H54 (cell line): ENCODE data around the gene RASGRF1.

Experiments
- DNase-seq: peaks from one replicate; pipeline ENCODE4 v3.0.0; 2011; ENCODE audit warnings: low spot score, mixed read lengths; ENCODE audit not compliant: insufficient read length
- FAIRE-seq: peaks from 3 replicates; lab custom pipeline; 2011; peaks lifted over from hg19 to GRCh38; lab: Jason Lieb, UNC
- POLR2A ChIP-seq: IDR thresholded peaks from 2 replicates; pipeline ENCODE4 v1.6.1; 2011; ENCODE audit warnings: low read depth, mild to moderate bottlenecking, low read length

Gene RASGRF1

DNA sequence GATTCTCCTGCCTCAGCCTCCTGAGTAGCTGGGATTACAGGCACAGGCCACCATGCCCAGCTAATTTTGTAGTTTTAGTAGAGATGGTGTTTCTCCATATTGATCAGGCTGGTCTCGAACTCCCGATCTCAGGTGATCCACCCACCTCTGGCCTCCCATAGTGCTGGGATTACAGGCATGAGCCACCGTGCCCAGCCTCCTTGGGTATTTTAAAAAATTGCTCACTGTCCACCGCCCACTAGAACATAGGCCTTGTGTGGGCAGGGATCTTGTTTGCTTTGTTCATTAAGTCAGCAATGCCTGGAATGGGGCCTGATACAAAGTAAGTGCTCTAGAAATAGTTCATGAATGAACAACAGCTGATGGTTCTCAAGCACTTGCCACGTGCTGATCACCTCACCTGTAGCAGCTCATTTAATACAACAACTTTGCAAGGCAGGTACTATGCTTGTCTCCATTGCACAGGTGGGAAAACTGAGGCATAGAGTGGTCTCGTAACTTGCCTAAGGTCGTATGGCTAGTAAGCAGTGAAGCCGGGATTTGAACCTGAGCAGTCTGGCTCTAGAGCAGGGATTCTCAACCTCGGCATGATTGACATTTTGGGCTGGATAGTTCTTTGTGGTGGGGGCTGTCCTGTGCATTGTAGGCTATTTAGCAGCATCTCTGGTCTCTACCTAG, 133.0 kb downstream of the RASGRF1 start:
- no peak for TF ChIP-seq POLR2A
- FAIRE-seq, result no peak
- no peak for DNase-seq

DNA sequence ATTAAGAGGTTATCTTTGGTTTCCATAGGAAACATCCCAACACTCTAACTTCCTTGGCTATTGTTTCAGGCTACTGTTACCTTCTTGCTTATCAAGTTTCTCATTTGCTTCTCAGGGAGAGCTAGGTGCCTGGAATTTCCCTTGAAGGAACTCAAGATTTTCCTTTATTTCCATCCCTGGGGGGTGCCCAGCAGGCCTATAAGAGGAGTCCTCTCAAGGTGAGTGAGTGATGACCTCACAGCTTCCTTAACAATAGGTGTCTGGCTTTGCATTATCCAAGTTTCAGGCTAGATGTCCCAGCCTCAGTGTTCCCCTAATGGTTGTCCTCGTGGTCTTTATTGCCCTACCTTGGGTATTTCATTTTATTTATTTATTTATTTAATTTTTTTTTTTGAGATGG, 133.6 kb downstream of the RASGRF1 start:
- FAIRE-seq, result no peak
- no peak for TF ChIP-seq POLR2A
- DNase-seq, result no peak

GRCh38 chr15:78955355-78955754, 135.2 kb downstream of the RASGRF1 start:
- FAIRE-seq (no peak), DNase-seq (no peak)
- TF ChIP-seq POLR2A, result no peak

- peak; percentile 40 for DNase-seq
- no peak for FAIRE-seq
- TF ChIP-seq POLR2A, result no peak
Measured at GRCh38 chr15:78951841-78952238, 138.7 kb downstream of the RASGRF1 start.

DNA sequence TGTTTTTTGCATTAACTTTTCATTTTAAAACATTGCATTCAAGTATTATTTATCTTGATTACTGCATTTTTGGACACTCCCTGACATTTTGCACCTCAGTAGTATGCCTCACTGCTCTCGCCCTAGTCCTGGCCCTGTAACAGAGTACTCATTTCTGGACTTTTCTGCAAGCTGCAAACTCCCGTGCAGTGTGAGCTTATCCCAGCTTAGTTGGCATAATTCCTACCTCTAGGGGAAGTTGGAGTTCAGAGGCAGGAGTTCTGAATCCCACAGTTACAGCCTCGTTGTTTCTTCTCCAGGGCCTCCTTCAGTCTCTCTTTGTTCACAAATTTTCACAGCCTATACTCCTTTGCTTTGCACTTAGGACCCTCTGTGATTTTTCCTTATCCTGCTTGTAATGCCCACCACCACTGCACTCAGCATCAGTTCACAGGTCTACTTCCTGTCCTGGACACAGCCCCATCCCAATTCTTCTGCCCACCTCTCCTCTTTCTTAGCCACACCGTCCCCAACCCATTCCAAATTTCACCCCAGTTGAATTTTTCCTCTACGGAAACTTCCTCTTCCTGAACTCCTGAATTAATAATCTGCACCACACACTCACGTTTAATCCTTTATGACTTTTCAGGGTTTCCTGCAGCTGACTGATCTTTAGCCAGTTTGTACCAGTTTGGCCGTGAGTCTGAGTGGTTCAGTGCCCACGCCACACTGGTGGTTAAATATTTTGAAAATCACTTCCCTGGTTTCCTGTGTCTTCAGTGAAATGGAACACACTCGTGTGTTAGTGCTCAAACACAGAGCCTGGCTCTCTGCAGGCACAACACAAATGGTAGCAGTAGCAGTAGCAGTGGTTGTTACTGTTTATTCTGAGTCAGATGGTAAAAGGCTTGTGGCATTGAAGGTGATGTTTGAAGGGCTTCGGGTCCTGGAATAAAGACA, 139.4 kb downstream of the RASGRF1 start:
- peak; percentile 33 for DNase-seq
- no peak for FAIRE-seq
- no peak for TF ChIP-seq POLR2A

DNA sequence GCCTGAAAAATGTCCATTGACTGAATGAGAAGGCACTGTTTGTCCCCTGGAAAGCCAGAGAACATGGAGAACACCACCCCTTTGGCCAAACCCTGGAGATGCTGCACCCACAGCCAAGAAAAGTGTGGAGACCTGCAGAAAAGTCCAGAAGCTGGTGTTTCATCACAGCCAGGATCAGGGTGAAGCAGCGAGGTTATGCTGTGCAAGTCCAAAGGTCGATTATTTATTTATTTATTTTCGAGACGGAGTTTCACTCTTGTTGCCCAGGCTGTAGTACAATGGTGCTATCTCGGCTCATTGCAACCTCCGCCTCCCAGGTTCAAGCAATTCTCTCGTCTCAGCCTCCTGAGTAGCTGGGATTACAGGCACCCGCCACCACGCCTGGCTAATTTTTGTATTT, 140.2 kb downstream of the RASGRF1 start:
- TF ChIP-seq POLR2A, result no peak
- DNase-seq, result no peak
- FAIRE-seq, result no peak

- no peak for FAIRE-seq
- no peak for TF ChIP-seq POLR2A
- DNase-seq, result no peak
Measured at GRCh38 chr15:78949461-78949860, 141.1 kb downstream of the RASGRF1 start.

DNA sequence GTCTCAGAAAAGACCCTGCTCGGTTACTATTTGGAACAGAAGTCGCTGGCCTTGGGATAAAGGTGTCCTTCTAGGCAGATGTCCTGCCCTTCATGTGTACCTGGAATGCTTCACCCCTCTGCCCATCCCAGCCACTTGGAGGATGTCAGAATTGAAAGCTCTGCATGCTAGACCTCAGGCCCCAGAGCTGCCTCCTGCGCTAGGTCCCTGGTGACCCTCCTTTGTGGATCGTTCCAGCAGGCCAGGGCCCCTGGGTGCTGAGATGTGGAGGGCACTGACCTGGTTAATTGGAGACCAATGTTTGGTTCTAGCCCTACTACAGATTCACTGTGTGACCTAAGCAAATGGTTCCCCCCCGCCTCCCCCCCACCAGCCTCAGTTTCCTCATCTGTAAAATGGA, 143.1 kb downstream of the RASGRF1 start:
- FAIRE-seq (no peak), DNase-seq (no peak)
- no peak for TF ChIP-seq POLR2A

DNA sequence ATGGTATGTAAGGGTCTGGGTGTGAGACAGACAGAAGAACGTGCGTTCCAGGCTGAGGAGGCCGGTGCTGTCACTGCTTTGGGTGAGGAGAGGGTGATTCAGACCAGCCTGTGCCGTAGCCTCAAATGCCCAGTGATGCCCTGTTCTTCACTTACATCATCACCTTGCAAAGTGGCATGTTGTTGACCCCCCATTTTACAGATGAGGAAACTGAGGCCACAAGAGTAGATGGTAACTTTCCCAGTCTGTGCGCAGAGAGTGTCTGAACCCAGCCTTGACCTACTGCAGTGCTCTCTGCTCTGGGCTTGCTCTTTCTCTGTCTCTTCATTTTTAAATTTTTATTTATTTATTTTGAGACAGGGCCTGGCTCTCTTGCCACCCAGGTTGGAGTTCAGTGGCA, 144.1 kb downstream of the RASGRF1 start:
- TF ChIP-seq POLR2A, result no peak
- DNase-seq, result no peak
- FAIRE-seq, result no peak

GRCh38 chr15:78944669-78945407, 145.7 kb downstream of the RASGRF1 start, which contains the start of gene CTSH:
TSS of gene CTSH (minus strand) at chr15:78945046. CDS start at chr15:78944981, 65 bp downstream.
- no peak for DNase-seq
- FAIRE-seq, result no peak
- TF ChIP-seq POLR2A, result no peak; the same call in 1 of the 2 replicates

- FAIRE-seq (no peak), DNase-seq (no peak)
- TF ChIP-seq POLR2A, result no peak
Measured at GRCh38 chr15:78944202-78944625, 146.4 kb downstream of the RASGRF1 start.

- no peak for DNase-seq
- TF ChIP-seq POLR2A, result no peak
- no peak for FAIRE-seq
Measured at GRCh38 chr15:78943692-78944091, 146.9 kb downstream of the RASGRF1 start.

DNA sequence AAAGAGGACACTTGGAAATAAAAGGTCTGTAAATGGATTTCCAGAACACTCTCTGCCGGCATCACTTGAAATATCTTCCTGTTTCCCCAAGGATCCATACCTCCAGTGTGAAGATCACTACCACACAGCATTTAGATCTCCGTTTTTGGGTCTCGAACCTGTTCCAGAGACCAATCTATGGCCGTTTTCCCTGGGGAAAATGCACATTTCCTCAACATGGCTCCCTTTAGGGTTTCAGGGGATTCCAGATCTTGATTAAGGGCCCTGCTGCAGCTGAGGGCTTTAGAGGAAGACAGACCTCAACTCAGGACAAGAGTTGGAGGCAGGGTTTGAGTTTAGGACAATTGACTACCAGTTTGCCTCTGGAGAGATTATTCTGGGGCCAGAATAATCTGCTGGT, 147.8 kb downstream of the RASGRF1 start:
- no peak for TF ChIP-seq POLR2A
- FAIRE-seq, result no peak
- no peak for DNase-seq

DNA sequence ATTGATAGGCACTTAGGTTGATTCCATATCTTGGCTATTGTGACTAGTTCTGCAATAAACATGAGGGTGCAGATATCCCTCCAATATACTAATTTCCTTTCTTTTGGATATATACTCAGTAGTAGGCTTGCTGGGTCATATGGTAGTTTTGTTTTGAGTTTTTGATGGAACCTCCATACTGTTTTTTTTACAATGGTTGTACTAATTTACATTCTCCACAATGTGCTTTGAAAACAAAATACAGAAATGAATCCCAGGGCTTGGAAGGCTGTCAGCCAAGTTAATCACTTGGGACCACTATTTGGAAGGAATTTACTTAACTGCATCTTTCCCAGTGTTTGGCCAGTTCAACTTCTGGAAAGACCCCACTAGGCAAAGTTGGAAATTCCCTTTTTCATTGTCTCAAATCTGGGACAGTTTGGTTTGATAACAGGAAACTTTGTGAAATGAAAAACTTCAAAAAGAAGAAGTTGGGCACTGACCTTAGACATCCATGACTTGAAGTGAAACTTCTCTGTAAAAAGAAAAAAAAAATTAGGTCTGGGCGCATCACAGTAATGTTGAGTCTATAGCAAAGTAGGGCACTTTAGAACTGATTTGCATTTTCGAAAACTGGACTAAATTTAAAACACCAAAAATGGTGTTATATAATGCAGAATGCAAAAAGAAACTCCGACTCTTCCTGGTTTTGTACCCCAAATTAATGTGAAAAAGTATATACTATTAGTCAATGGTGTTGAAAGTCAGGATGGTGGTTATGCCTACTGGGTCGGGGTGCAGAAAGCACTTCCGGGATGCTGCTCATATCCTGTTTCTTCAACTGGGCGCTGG, 151.7 kb downstream of the RASGRF1 start:
- no peak for TF ChIP-seq POLR2A
- FAIRE-seq (no peak), DNase-seq (no peak)
